ENCODE data around the gene COG3.

The COG3 gene

DNA sequence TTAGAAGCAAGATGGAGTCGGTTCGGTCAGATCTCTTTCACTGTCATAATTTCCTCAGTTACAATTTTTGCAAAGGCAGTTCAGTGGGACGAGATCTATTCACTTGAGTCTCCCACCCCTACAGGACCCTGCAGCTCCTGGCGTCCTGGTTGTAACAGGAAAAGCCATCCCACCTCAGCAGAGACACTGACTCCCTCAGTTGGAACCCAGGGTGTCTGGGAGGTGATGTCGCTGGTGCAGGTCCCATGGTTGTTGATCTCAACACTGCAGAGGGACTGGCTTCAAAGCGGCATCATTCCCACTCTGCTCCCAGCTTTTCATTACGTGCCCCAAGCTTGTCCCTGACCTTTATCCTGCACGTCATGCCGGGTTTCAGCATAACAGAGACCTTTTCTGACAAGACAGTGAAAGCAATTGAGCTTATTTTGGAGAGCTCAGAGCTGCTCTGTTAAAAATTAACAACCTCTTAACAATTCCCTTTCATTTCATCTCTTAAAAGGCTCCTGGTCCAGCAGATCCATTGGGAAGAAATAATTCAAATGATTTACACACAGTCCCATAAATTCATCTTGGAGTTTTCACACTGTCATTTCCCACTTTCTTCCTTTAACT, 17.6 kb upstream of the COG3 start:
- no peak for DNase-seq

DNA sequence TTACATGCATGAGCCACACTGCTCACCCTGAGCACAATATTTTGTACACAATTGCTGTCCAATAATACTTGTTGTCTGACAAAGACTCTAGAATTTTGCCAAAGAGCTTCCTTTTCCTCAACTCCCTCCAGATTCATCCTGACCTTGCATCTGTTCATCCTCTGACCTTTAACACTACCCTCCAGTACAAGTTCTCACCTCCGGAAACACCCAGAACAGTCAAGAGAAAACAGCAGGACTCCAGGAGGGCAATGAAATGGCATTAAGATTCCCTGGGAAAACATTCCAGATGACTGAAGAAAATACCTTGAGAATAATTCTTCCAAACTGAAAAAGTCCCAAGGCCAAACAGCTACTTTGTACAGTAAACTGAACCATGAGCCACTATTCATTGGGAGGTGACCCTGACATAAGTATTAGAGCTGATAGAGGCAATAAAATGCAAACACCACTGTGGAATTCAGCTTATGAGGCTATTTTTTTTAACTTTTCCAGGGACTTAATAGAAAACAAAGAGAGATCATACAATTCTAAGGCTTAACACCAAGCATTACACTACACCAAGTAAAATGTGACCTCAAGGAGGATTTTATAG, 15.7 kb upstream of the COG3 start:
- no peak for DNase-seq

DNA sequence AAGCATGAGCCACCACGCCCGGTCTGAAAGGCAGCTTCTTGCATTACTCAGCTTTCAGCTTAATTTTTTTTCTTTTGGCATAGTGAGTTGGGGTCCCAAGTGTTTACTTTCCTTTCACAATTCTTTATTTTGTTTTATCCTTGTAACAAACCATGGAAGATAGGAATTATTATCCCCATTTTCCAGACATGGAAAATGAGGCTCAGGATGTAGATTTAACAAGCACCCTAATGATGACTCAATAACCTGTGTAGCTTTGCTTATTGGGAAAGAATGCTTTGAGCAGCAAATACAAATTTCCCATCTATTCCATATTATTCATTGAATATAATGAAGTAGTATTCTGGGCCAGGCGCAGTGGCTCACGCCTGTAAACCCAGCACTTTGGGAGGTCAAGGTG, 13.5 kb upstream of the COG3 start:
- no peak for DNase-seq

DNA sequence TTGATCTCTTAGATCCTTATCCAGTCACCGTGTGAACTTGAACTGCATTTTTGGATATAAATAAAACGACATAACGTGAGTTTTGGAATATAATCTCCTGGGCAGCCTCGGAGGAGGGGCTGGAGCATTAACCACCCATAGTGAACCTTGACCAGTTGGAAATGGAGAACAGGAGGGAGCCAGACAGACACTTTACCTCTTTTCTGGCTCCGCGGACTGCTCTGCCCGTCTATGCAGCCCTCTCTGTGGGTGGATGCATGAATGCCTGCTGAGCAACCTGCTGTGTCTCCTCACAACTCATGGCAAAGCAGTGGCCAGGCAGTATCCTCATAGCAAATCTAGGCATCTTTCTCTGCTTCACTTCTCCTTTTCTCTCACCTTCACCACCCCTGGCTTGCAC, 10.5 kb upstream of the COG3 start:
- no peak for DNase-seq

DNA sequence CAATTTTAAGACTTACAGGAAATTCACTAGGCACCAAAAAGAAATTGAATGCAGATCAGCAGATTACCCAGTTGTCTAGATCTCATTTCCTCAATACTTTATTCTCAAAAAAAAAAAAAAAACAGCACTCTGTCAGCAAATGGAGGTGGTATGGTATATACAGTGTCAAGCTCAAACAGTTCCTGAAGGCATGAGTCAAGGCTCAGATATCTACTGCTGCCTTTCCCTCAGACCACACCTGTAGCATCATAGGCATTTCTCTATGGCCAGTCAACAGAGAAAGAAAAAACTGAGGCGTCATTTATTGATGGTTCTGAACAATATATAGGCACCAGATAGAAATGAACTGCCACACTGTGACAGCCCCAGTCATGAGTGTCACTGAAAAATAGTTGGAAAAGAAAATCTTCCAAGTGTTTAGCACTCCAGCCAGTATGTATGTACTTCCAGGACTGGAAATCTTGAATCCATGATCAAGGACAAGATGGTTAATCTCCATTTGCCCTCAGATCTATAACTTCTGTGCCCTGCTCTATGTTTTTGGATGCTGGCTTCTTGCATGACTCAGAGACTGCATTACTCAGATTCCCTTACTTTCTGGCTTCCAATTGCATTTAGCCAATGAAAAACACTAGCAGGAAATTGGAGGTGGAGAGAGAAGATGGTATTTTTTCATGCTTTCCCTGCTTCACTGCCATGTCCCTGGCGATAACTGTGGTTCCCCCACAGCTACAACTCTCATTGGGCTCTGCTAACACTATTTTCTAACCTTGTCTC, 8.4 kb upstream of the COG3 start:
- DNase-seq, result no peak

DNA sequence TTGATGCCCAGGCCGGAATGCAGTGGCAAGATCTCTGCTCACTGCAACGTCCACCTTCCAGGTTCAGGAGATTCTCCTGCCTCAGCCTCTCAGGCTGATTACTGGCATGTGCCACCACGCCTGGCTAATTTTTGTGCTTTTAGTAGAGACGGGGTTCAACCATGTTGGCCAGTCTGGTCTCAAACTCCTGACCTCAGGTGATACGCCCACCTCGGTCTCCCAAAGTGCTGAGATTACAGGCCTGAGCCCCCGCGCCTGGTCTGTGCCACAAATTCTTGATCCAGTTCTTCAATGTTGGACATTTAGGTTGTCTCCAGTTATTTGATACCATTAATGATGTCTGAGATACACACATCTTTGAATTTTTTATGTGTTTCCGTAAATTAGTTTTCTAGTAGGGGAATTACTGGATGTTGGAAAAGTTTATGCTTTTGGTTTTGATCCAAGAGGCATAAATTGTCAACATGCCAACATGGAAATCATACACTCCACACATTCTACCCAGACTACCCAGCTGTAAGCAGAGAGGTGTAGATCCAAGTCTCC, 525 bp upstream of the COG3 start:
- DNase-seq, result no peak

DNA sequence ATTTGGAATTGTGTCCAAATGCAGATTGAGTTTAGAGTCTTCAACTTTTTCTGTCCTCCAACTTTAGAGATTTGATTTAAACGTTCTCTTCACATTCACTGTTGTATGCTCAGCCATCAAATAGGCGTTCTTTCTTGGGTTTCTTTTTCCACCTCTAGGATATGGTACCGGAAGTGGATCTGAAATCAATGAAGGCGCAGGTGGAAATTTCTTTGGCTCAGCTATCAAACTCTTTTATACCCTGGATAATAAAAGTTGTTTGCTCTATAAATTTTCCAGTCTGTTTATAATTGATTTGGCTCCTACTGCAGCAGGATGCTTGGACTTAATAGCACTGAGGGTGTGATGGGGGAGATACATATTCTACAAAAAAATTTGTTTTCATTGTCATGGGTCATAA, 1.6 kb downstream of the COG3 start:
- no peak for DNase-seq

DNA sequence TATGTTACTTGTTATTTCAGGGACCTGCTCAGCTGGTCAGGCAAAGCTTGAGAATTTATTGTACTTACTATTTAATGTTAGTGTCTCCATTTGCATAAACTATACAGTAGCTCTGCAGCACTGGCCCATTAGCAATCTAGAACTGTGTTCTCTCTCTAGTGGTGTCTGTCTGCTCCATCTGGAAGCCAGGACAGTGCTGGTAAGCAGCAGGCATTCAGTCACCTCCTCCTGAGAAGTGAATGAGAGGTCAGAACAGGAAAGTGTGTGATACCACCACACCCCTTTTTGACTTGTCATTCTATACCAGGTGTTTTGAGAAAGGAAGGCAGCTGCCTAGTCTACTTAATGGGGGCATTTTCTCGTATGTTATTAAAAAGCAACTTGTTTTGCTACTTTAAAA, 3.9 kb downstream of the COG3 start:
- DNase-seq, result no peak

DNA sequence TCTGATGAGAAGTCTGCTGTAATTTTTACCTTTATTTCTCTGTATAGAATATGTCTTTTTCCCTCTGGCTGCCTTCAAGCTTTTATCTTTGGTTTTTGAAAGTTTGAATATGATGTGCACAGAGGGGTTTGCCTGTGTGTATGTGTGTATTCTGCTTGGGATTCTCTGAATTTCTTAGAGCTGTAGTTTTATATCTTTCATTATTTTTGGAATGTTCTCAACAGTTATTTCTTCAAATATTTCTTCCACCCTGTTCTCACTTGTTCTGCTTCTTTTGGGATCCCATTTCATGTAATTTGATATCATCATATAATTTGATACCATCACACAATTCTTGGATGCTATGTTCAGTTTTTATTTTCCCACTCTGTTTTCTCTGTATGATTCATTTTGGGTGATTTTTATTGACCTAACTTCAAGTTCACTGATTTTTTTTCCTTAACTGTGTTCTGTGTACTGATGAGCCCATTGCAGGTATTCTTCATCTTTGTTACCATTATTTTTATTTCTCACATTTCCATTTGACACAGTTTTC, 7.5 kb downstream of the COG3 start:
- DNase-seq, result no peak

DNA sequence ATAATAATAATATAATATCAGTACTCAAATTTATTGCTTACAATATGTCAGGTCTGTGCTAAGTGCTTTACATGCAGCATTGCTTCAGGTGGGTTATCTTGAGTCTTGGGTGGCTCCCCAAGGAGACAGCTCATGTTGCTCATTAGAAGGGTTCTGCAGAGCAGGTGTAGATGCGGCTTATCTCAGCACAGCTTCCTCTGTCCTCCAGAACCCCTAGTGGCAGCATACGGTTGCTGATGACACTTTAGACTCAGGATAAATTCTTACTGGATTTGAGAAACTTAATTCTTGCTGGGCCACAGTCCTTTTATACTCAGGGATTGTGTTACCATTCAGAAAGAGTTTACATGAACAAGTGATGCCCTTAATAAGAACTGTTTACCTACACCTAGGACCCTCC, 8.9 kb downstream of the COG3 start:
- no peak for DNase-seq

DNA sequence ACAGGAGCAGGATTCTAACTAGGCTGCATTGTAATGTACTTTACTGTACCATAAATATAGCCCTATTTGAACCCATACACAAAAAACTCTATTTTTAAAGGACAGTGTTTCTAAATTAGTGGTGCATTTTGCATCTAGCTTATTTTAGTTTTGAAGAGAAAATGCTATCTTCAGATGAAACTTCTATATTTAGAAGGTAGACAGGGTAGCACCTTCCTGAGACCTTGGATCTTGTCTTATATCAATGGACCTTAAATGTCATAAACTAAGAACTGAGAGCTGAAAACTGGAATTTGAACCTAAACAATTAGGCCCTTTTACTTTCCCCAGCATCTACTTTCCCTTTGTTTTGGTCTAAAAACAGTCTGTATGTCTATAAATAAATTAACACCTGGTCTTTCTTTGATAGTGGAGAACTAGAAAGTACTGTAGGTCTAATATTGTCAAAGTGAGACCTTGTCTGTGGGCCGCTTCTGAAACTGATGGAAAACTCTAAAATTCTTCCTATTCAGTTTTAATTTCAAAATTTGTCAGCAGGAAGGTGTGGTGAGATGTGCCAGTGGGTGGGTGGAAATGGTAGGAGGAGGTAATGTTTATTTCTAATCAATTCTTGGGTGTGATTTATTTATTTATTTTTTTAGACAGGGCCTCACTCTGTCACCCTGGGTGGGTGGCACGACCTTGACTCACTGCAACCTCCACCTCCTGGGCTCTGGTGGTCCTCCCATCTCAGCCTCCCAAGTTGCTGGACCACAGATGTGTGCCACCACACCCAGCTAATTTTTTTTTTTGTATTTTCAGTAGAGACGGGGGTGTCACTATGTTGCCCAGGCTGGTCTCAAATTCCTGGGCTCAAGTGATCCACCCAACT, 10.1 kb downstream of the COG3 start:
- no peak for DNase-seq

DNA sequence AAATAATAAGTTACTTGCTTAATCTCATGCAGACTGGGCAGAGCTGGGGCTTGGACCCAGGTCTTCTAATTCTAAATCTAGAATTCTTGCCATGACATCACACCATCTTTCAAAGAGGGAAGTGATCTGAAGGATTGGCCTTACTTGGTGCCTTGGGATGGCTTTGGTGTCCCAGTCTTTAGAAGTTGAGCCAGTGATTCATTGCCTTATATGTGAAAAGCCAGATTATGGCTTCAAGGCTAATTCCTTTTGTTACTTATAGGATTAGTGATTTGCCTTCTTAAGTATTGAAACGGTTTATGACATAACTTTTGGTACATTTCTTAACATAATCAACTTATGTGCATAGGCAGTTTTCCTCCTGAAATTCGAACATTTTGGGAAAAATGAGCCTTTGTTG, 14.9 kb downstream of the COG3 start:
- DNase-seq, result no peak

DNA sequence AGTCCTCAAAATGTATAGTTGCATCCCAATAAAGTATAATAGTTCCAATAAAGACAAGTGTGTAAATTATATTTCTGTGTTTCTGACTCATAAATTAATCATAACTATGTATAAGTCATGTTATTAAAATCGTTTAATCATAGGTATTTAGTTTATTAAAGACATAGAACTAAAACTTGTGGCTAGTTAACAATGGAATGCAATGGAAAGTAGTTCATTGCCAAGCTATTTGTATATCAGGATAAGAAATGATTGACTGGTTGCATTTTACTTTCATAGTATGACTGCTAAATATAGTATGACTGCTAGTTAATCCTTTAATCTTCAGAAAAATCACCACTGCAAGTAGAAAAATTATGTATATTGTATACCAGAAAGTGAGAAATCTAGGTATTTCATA, 16.9 kb downstream of the COG3 start:
- no peak for DNase-seq

DNA sequence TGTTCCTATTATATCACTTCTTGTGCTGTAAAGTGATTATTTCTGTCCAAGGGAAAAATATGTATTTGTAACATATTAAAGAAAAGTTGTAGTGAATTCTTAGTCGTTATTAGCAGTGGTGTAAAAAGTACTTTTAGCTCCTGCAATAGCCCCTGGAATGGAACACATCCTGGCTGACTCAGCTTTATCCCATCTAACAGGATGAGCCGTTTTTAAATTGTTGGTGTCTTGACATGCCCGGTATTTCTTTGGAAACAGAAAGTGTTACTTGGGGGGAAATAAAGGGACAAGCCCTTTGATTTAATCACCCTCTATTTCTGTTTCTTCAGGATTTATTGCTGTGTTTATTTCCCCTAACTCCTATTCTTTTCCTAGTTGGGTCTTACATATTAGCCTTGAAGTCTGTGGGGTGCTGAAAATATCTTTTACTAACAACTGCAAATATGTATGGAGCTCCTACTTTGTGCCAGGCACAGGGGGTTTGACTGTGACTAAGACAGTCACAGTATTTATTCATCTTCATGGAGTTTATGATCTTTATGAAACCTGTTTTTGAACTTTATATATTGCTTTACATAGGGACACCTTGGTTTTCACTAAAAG, 17.9 kb downstream of the COG3 start:
- DNase-seq, result no peak

DNA sequence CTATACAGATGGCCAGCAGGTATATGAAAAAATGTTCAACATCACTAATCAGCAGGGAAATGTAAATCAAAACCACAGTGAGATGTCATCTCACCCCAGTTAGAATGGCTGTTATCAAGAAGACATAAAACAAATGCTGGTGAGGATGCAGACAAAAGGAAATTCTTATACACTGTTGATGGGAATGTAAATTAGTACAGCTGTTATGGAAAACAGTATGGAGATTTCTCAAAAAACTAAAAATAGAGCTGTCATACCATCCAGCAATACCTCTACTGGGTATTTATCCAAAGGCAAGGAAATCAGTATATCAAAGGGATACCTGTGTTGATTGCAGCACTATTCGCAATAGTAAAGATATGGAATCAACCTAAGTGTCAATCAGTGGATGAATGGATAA, 22.9 kb downstream of the COG3 start:
- no peak for DNase-seq

DNA sequence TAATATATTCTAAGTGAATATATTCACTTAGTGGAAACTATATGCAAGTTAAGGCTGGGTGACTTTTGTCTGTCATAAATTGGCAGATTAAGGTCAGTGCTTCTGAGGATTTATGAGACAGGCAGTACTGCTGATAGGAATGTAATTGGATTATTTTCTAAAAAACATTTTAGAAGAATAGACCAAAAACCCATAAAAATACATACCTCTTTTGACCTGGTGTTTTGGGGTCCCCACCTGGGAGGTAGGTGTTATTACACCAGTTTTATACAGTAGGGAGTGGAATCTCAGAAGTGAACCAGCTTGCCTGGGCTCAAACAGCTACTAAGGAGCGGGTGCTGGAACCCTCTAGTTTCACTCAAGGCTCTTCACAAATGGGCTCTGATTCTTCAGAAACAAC, 25.3 kb downstream of the COG3 start:
- no peak for DNase-seq

DNA sequence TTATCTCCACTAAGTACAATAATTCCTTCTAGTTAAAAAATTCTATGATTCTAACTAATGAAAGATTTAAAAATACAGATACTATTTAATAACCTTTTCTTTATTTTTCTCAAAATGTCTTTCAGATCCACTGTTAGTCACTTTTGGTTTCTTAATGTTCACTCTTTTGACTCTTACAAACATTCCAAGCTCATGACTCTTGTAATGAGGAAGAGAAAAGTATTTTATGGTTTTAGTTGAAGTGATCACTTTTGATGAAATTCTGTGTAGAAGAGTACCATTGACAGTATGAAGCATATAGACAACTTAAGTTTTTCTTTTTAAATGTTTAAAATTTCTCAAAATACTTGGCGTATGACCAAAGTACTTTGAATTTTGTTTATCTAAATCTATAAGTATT, 27.8 kb downstream of the COG3 start:
- no peak for DNase-seq

DNA sequence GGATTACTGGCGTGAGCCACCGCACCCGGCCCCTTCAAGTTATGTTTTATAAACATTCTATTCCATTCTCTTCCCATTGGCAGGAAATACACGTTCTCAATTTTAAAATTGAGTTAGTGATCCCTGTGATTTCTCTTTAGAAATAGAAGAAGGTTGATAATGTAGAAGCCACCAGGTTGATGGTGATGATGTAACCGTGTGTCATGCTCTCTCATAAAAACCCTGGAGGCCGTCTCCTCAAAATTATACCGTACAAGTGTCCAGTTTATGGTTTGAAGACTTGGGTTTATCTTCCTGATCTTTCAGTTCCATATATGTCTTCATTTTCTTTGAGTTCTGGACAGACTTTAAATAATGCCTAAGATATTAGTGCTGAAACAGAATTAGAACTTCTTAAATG, 32.2 kb downstream of the COG3 start:
- no peak for DNase-seq

DNA sequence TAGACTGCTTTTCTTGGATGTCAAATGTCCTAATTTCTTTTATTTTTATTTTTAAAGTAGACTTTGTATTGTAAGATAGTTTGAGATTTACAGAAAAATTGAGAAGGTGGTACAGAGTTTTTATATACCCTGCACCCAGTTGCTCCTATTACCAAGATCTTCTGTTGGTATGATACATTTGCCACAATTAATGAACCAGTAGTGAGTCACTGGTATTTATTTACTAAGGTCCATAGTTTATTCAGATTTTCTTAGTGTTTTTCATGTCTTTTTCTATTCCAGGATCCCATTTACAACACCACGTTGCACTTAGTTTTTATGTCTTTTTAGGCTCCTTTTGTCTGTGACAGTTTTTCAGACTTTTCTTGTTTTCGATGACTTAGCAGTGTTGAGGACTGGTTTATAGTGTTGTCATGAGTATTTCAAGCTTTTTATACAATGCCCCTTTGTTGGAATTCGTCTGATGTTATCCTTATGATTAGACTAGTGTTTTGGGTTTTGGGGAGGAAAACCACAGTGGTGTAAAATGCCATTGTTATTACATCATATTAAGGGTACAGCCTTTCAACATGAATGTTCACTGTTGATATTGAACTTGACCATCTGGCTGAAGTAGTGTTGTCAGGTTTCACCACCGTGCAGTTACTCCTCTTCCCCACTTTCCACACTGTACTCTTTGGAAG, 35.9 kb downstream of the COG3 start:
- no peak for DNase-seq

DNA sequence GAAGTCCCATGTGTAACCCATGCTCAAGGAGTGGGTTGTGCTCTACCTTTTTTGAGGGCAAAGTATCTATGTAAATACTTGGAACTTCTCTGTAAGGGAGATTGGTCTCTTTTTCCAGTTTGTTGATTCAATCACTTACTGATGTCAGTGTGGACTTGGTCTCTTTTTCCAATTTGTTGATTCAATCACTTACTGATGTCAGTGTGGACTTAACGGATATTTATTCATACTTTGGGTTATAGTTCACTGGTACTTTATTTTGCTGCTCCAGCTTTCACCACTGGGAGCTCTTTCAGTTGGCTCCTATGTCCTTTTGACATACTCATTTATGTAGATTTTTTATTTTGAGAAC, 36.4 kb downstream of the COG3 start:
- DNase-seq, result no peak

DNA sequence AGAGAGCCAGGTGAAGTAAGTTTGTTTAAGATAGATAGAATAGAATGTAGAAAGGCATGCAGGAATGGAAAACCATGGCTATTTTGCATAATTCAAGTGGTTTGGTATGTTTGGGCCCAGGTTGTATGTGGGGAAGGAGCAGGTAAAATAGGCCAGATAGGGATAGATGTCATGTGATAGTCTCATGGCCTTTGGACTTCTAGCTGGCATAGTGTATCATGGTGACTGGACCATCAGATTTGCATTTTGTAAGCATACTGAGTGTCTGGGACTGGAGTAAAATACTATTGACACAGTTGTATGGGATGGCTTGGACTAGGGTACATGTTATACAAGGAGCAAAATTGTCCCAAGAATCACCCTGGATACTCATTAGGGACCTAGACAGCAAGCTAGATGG, 38.9 kb downstream of the COG3 start:
- DNase-seq, result no peak

DNA sequence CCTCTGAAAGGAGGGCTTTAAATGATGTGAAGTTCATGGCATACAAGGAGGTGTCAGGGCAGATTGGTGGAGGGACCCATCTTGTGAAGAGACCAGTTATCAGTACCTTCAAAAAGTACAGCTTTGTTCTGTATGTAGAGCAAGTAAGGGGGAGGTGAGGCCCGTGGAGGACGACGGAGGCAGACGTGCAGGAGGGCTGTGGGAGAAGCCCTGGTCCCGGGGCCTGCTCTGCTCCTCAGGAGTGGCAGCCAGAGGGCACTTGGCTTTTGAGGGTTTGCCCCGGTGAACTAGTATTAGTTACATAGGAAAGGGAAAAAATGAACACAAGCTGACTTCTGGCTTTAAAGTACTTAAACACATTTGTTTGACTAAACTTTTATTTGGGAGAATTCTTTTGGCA, 42.1 kb downstream of the COG3 start:
- DNase-seq, result no peak

All from activated CD4-positive, CD25-positive, alpha-beta regulatory T cell treated with anti-CD3 and anti-CD28 coated beads, Interleukin-2, amount 50 U/mL, for 72 hours (primary cell).